OCI-LY7 (cell line): ENCODE measurements around the gene EXPH5. TPM values are rescaled to one million over a fixed set of nuclear protein-coding genes. Genes with fewer than 3 reads are reported as not detected.

ENCODE experiments used
- BruUV-seq: library from RNA; stranded (reverse); fragments of 400-500 nt; replicated peaks from 2 replicates; lab custom pipeline; 2021; lab: Mats Ljungman, UMichigan
- CTCF ChIA-PET: fragments of 300-600 bp; sonication (Branson Sonifier 250); formaldehyde crosslinking; loops from one replicate; lab custom pipeline; 2022; ENCODE audit warnings: antibody characterized with exemption; ENCODE audit not compliant: unreplicated experiment; lab: Charles Lee
- POLR2A ChIA-PET: fragments of 300-600 bp; sonication (Branson Sonifier 250); formaldehyde crosslinking; loops from one replicate; lab custom pipeline; 2022; ENCODE audit warnings: antibody characterized with exemption; lab: Charles Lee
- DNase-seq: peaks from one replicate; pipeline ENCODE4 v3.0.0-alpha.2; 2015; ENCODE audit warnings: low spot score
- H2AFZ ChIP-seq: fragments of 200-600 bp; sonication (generic), shearing (Covaris generic); 2 replicates; pipeline ENCODE4 v1.6.1; 2014; ENCODE audit warnings: mild to moderate bottlenecking, antibody characterized with exemption, low read length, moderate library complexity
- H3K27ac ChIP-seq: fragments of 200-600 bp; sonication (generic); 2 replicates; pipeline ENCODE4 v1.5.1; 2014; ENCODE audit warnings: mixed run types, low read depth, mild to moderate bottlenecking, moderate library complexity, low read length, inconsistent platforms; ENCODE audit not compliant: poor library complexity, severe bottlenecking
- H3K36me3 ChIP-seq: fragments of 200-600 bp; sonication (generic); 2 replicates; pipeline ENCODE4 v1.6.1; 2014; ENCODE audit warnings: mild to moderate bottlenecking, antibody characterized with exemption, low read length, moderate library complexity, mixed read lengths; ENCODE audit not compliant: insufficient read depth
- H3K4me1 ChIP-seq: fragments of 200-600 bp; sonication (generic); 2 replicates; pipeline ENCODE4 v1.5.1; 2014; ENCODE audit warnings: mild to moderate bottlenecking, low read length; ENCODE audit not compliant: insufficient read depth, poor library complexity, severe bottlenecking
- H3K4me2 ChIP-seq: fragments of 200-600 bp; sonication (generic); 2 replicates; pipeline ENCODE4 v1.6.1; 2014; ENCODE audit warnings: mild to moderate bottlenecking, low read length
- H3K4me3 ChIP-seq: fragments of 200-600 bp; sonication (generic); 2 replicates; pipeline ENCODE4 v1.5.1; 2014; ENCODE audit warnings: mild to moderate bottlenecking, low read depth, low read length; ENCODE audit not compliant: poor library complexity, severe bottlenecking
- H3K79me2 ChIP-seq: fragments of 200-600 bp; sonication (generic); 2 replicates; pipeline ENCODE4 v1.6.1; 2016; ENCODE audit warnings: low read depth, mild to moderate bottlenecking, low read length, moderate library complexity, mixed read lengths; ENCODE audit not compliant: insufficient read depth
- H3K9me2 ChIP-seq: fragments of 200-600 bp; sonication (generic); 2 replicates; pipeline ENCODE4 v1.6.1; 2016; ENCODE audit warnings: mild to moderate bottlenecking, low read length, mixed read lengths; ENCODE audit not compliant: insufficient read depth
- H3K9me3 ChIP-seq: fragments of 200-600 bp; sonication (generic); 2 replicates; pipeline ENCODE4 v1.6.1; 2014; ENCODE audit warnings: mild to moderate bottlenecking, mixed run types, low read length, mixed read lengths
- H4K20me1 ChIP-seq: fragments of 200-600 bp; sonication (generic); 2 replicates; pipeline ENCODE4 v1.6.1; 2014; ENCODE audit warnings: mild to moderate bottlenecking, antibody characterized with exemption, low read length, moderate library complexity, mixed read lengths; ENCODE audit not compliant: insufficient read depth
- EZH2phosphoT487 ChIP-seq: fragments of 200-600 bp; sonication (generic); IDR thresholded peaks from 2 replicates; pipeline ENCODE4 v1.6.1; 2018; ENCODE audit warnings: low read depth, borderline replicate concordance, mild to moderate bottlenecking, mixed run types, antibody characterized with exemption, low read length, moderate library complexity, mixed read lengths
- intact Hi-C: fragments of 100-400 bp; cut with micrococcal nuclease; formaldehyde crosslinking; loops from one replicate; pipeline ENCODE4 v1.10.0; 2022; ENCODE audit not compliant: unreplicated experiment
- total RNA-seq, 2 experiments: library from RNA; depleted of rRNA in 1 of 2; stranded (reverse); fragments of >200 nt in 1 of 2; shearing (Covaris generic) in 1 of 2; gene quantifications; 2 replicates each; pipeline ENCODE4 v1.2.3, GENCODE V29; 2014 to 2022
- TF ChIP-seq, protein P1 (sequence below): fragments of 200-600 bp; sonication (generic); conservative IDR thresholded peaks from 2 replicates; pipeline ENCODE4 v1.5.1; 2014; ENCODE audit warnings: mild to moderate bottlenecking, antibody characterized with exemption, low read length, moderate library complexity, mixed read lengths

Gene EXPH5
- total RNA-seq, 2 experiments from 2014 or later = not detected

DNA sequence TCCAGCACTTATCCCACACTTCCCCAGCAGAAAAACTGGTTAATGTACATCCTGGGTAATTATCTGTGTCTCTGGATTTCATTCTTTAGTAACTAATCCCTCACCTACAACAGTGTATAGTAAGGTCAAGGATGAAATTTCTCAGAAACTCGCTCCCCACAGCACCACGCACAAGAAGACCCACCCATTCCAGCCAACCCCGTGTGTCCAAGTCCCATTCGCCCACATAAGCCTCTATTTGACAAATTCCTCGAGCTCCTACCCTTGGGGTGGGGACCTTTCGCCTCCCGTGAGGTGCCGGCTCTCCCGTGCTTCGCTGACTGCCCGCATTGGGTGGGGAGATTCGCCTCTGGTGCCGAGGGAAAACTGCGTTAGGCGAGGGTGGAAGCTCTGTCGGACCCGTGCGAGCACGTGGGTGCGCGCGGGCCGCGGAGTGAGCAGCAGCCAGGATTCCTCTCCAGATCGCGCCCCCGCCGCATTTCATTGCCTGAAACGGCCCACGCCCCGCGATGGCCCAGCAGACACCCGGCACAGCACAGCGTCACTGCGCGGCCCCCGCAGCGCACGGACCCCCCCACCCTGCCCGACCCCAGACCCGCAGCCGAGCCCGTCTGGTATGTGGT lies 866 bp downstream of the EXPH5 start:
- no TSS peak for BruUV-seq
- POLR2A ChIA-PET = interaction anchor here (0.7 kb wide), 1 partner anchor 49 kb away, joined by 4 read pairs; no protein-coding TSS in a partner anchor
- no peak overlapping the region for H3K4me3 ChIP-seq
- H2AFZ ChIP-seq = no peak overlapping the region
- DNase-seq = no peak
- no peaks in the 10 kb centered on the region for H3K79me2 ChIP-seq
- CTCF ChIA-PET = no interaction called here
- no peaks in the 10 kb centered on the region for H3K4me1 ChIP-seq
- no peaks in the 10 kb centered on the region for H3K9me2 ChIP-seq
- intact Hi-C loops = no loop called here
- H3K9me3 ChIP-seq = no peaks in the 10 kb centered on the region
- no peak for TF ChIP-seq EZH2phosphoT487
- TF ChIP-seq, protein P1, sequence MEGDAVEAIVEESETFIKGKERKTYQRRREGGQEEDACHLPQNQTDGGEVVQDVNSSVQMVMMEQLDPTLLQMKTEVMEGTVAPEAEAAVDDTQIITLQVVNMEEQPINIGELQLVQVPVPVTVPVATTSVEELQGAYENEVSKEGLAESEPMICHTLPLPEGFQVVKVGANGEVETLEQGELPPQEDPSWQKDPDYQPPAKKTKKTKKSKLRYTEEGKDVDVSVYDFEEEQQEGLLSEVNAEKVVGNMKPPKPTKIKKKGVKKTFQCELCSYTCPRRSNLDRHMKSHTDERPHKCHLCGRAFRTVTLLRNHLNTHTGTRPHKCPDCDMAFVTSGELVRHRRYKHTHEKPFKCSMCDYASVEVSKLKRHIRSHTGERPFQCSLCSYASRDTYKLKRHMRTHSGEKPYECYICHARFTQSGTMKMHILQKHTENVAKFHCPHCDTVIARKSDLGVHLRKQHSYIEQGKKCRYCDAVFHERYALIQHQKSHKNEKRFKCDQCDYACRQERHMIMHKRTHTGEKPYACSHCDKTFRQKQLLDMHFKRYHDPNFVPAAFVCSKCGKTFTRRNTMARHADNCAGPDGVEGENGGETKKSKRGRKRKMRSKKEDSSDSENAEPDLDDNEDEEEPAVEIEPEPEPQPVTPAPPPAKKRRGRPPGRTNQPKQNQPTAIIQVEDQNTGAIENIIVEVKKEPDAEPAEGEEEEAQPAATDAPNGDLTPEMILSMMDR = no peak
- H3K27ac ChIP-seq = no peak overlapping the region
- H3K36me3 ChIP-seq = no peaks in the 10 kb centered on the region
- H4K20me1 ChIP-seq = no peaks in the 10 kb centered on the region
- peak overlapping the region; percentile 56; the same call in 1 of the 2 replicates for H3K4me2 ChIP-seq

GRCh38 chr11:108591893-108592292 lies 1.7 kb downstream of the EXPH5 start:
- Histone ChIP-seq H3K27ac (no peak overlapping the region), H4K20me1 (no peaks in the 10 kb centered on the region), H3K9me3 (no peaks in the 10 kb centered on the region), H3K36me3 (no peaks in the 10 kb centered on the region), H2AFZ (no peak overlapping the region), H3K9me2 (no peaks in the 10 kb centered on the region), H3K4me2 (no peak overlapping the region), H3K4me3 (no peak overlapping the region), H3K4me1 (no peaks in the 10 kb centered on the region), H3K79me2 (no peaks in the 10 kb centered on the region)
- intact Hi-C loops = no loop called here
- no TSS peak for BruUV-seq
- POLR2A ChIA-PET = interaction anchor here (0.7 kb wide), 1 partner anchor 32 kb away, joined by 5 read pairs; no protein-coding TSS in a partner anchor
- TF ChIP-seq, protein P1 = no peak
- TF ChIP-seq EZH2phosphoT487 = no peak
- no peak for DNase-seq
- CTCF ChIA-PET = no interaction called here

DNA sequence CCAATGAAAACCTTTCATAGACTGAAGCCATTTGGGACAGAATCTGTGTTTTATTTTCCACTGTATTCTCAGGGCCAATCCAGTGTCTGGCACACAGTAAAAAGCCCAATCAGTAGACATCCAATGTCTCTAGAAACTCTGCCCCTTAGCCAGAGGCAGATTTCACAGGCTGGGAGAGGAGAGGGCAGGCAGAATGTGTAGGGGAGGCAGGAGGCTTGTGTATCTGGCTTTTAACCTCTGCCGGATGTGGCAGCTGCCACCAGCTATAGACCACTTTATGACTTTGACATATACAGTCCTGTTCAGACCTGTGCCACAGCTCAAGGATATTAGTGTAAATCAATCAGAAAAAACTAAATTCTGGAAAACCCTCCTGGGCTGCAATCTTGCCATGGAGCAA lies 4.4 kb downstream of the EXPH5 start:
- POLR2A ChIA-PET = no interaction called here
- no peak for DNase-seq
- Histone ChIP-seq H3K4me1 (no peaks in the 10 kb centered on the region), H3K79me2 (no peaks in the 10 kb centered on the region), H3K27ac (no peak overlapping the region), H4K20me1 (no peaks in the 10 kb centered on the region), H3K36me3 (no peaks in the 10 kb centered on the region), H3K4me3 (no peak overlapping the region), H3K9me3 (no peaks in the 10 kb centered on the region), H2AFZ (no peak overlapping the region), H3K9me2 (no peaks in the 10 kb centered on the region), H3K4me2 (no peak overlapping the region)
- no TSS peak for BruUV-seq
- CTCF ChIA-PET = no interaction called here
- TF ChIP-seq, protein P1 = no peak
- no peak for TF ChIP-seq EZH2phosphoT487
- intact Hi-C loops = no loop called here
